Uterus (tissue), 4 donors: ENCODE data around the gene HDLBP. TPM values are rescaled to one million over a fixed set of nuclear protein-coding genes. Genes with fewer than 3 reads are reported as not detected.

Experiments used
- DNase-seq, 2 donors: peaks; one replicate each; pipeline ENCODE4 v3.0.0-alpha.2; 2019 to 2020
- H3K27ac ChIP-seq, 2 donors: fragments of 200-600 bp; sonication (generic); 1 replicate in 1 of 2; 2 replicates in 1 of 2; pipeline ENCODE4 v1.5.1; 2016 to 2018
- H3K27me3 ChIP-seq, 2 donors: fragments of 200-600 bp; sonication (generic); one replicate each; pipeline ENCODE4 v1.5.1; 2018 to 2019; ENCODE audit warnings: control low read depth in 1 of 2
- H3K36me3 ChIP-seq, 2 donors: fragments of 200-600 bp; sonication (generic); one replicate each; pipeline ENCODE4 v1.5.1; 2019; ENCODE audit warnings: control low read depth in 1 of 2
- H3K4me1 ChIP-seq, 2 donors: fragments of 200-600 bp; sonication (generic); one replicate each; pipeline ENCODE4 v1.5.1; 2018 to 2019; ENCODE audit warnings: control low read depth in 1 of 2
- H3K4me3 ChIP-seq, 2 donors: fragments of 200-600 bp; sonication (generic); 1 replicate in 1 of 2; 2 replicates in 1 of 2; pipeline ENCODE4 v1.5.1; 2018 to 2019; ENCODE audit warnings: mild to moderate bottlenecking in 1 of 2
- H3K9me3 ChIP-seq, 2 donors: fragments of 200-600 bp; sonication (generic); one replicate each; pipeline ENCODE4 v1.5.1; 2019; ENCODE audit warnings: control low read depth in 1 of 2
- CTCF ChIP-seq, 4 experiments: fragments of 200-600 bp in 2 of 4; fragments of 450-650 bp in 2 of 4; sonication (generic) in 2 of 4; IDR thresholded peaks; one replicate each; pipeline ENCODE4 v1.5.1; 2016 to 2019; ENCODE audit warnings: antibody characterized with exemption in 4 of 4, mild to moderate bottlenecking in 2 of 4, moderate library complexity in 1 of 4
- POLR2A ChIP-seq, 2 donors: fragments of 450-650 bp; IDR thresholded peaks; one replicate each; pipeline ENCODE4 v1.6.1; 2016; ENCODE audit warnings: antibody characterized with exemption in 2 of 2, mild to moderate bottlenecking in 1 of 2, moderate library complexity in 1 of 2
- intact Hi-C: fragments of 100-400 bp; cut with DNase I; formaldehyde crosslinking; loops from one replicate; pipeline ENCODE4 v1.15.1; 2023; ENCODE audit warnings: low total_unique reads
- total RNA-seq, 4 donors: library from RNA; depleted of rRNA in 3 of 4; stranded (reverse); fragments of >200 nt in 3 of 4; gene quantifications; one replicate each; pipeline versions ENCODE4 v1.1.0 to v1.2.4, GENCODE V29; 2014 to 2023
- donor health status: DM: yes; HTN: yes; CAD: no.

The HDLBP gene
- total RNA-seq, 4 donors from 2014 or later = 226 to 1,465 (median 466) TPM

DNA sequence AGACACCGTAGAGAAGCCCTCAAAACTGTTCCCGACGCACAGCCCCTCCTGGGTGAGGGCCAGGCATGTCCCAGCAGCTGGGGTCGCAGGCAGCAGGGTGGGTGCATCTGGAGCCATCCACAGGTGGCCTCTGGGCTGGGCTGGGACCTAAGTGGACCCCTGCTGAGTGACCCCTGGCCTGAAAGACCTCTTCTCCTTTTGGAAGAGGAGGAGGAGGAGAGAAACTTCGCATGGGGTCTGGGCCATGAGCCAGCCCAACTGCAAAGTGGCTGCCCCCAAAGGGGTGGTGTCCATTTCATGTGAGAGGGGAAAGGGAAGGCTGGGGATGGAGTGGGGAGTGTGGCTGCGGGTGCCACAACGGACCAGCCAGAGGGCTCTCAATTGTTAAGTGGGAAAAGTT, 101.9 kb downstream of the HDLBP start:
- Histone ChIP-seq H3K9me3 (no peaks in the 10 kb centered on the region), H3K4me3 (no peak overlapping the region), H3K27me3 (no peaks in the 10 kb centered on the region), H3K4me1 (no peaks in the 10 kb centered on the region), H3K36me3 (no peaks in the 10 kb centered on the region), H3K27ac (no peak overlapping the region)
- TF ChIP-seq CTCF (IDR thresholded peaks at IDR 0.05) (no peak), POLR2A (IDR thresholded peaks at IDR 0.05) (no peak)
- intact Hi-C loops = no loop called here
- DNase-seq = no peak

DNA sequence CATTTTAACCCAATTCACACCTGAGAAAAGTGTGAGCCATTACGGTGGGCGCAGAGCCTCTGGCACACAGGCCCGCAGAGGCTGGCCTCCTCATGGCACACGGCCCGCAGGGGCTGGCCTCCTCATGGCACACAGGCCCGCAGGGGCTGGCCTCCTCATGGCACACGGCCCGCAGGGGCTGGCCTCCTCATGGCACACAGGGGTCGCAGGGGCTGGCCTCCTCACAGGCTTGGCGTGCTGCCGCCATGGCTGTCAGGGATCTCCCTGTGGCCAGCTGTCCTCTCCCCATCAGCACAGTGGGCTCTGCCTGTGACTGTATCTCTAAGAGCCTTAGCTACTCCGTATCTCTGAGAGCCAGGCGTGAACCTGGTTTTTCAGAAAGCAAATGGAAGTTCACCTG, 102.4 kb downstream of the HDLBP start:
- intact Hi-C loops = no loop called here

GRCh38 chr2:241211276-241211675, 104.2 kb downstream of the HDLBP start:
- Histone ChIP-seq H3K9me3 (no peaks in the 10 kb centered on the region), H3K36me3 (no peaks in the 10 kb centered on the region), H3K27me3 (no peaks in the 10 kb centered on the region), H3K27ac (no peak overlapping the region), H3K4me1 (no peaks in the 10 kb centered on the region), H3K4me3 (no peak overlapping the region)
- intact Hi-C loops = no loop called here
- TF ChIP-seq CTCF (IDR thresholded peaks at IDR 0.05) (no peak), POLR2A (IDR thresholded peaks at IDR 0.05) (no peak)
- no peak for DNase-seq

More for the DNA sequence above, 102.4 kb downstream of the HDLBP start:
- DNase-seq = no peak
- no peaks in the 10 kb centered on the region for H3K27me3 ChIP-seq
- no peak overlapping the region for H3K4me3 ChIP-seq
- H3K9me3 ChIP-seq = no peaks in the 10 kb centered on the region
- H3K4me1 ChIP-seq = no peaks in the 10 kb centered on the region
- no peak overlapping the region for H3K27ac ChIP-seq
- TF ChIP-seq POLR2A (IDR thresholded peaks at IDR 0.05) (no peak), CTCF (IDR thresholded peaks at IDR 0.05) (no peak)
- H3K36me3 ChIP-seq = no peaks in the 10 kb centered on the region

DNA sequence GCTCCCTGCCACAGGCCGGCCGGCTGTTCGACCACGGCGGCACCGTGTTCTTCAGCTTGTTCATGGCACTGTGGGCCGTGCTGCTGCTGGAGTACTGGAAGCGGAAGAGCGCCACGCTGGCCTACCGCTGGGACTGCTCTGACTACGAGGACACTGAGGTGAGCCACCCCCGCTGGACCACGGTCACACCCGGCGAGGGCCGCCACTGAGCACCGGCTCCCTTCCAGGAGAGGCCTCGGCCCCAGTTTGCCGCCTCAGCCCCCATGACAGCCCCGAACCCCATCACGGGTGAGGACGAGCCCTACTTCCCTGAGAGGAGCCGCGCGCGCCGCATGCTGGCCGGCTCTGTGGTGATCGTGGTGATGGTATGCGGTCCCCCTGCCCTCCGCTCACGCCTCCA, 106.2 kb downstream of the HDLBP start:
- intact Hi-C loops = no loop called here
- Histone ChIP-seq H3K27me3 (no peaks in the 10 kb centered on the region), H3K27ac (no peak overlapping the region), H3K4me1 (no peaks in the 10 kb centered on the region), H3K36me3 (no peaks in the 10 kb centered on the region), H3K9me3 (no peaks in the 10 kb centered on the region), H3K4me3 (no peak overlapping the region)
- TF ChIP-seq CTCF (IDR thresholded peaks at IDR 0.05) (no peak), POLR2A (IDR thresholded peaks at IDR 0.05) (no peak)
- no peak for DNase-seq

DNA sequence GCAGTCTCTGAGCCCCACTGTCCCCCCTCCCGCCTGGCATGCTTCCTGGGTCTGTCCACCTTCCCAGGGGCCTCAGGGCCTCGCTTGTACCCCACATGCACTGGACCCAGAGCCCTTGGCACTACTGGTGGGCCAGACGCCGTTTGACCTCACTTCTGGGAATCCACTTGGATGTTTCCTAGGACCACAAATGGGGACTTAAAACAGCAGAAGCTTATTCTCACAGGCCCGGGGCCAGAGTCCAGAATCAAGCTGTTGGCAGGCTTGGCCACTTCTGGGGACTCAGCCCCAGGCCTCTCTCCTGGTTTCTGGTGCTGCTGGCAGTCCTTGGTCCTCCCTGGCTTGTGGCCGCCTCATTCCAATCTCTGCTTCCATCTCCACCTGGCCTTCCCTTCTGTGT, 107.4 kb downstream of the HDLBP start:
- no peaks in the 10 kb centered on the region for H3K27me3 ChIP-seq
- no peak overlapping the region for H3K4me3 ChIP-seq
- H3K27ac ChIP-seq = no peak overlapping the region
- intact Hi-C loops = no loop called here
- H3K4me1 ChIP-seq = no peaks in the 10 kb centered on the region
- no peaks in the 10 kb centered on the region for H3K36me3 ChIP-seq
- TF ChIP-seq CTCF (IDR thresholded peaks at IDR 0.05) (no peak), POLR2A (IDR thresholded peaks at IDR 0.05) (no peak)
- DNase-seq = no peak
- no peaks in the 10 kb centered on the region for H3K9me3 ChIP-seq
